ENCODE measurements around the gene TYK2.
A peak's percentile ranks its signal among the peaks of the same experiment; 100 is the strongest.

TYK2 gene

DNA sequence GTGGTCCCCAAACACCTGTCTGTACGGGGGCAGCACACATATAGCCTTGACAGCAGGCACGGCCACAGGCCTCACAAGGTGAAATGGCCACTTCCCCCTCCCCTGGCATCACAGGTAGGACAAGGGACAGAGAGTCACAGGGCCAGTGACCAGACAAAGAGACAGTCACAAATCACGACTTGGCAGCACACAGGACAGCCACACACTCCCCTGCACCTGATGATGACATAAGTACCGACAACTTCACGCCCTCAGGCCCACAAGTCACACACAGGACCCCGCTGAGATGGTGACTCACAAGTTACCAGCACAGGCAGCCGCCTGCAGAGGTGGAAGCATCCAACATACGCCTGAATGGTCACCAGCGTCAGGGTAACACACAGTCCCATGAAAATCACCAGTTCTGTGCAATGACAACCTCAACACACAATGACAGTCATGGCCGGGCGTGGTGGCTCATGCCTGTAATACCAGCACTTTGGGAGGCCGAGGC, 16.5 kb downstream of the TYK2 start (continued):
- TF ChIP-seq ZNF501 (tag by site-specific recombination; IDR thresholded peaks at IDR 0.05) (no peak), ZNF558 (tag by site-specific recombination; IDR thresholded peaks at IDR 0.05) (no peak), ZNF2 (tag by site-specific recombination; IDR thresholded peaks at IDR 0.05) (no peak), ZNF362 (tag by site-specific recombination; IDR thresholded peaks at IDR 0.05) (no peak), MZF1 (tag by site-specific recombination; IDR thresholded peaks at IDR 0.05; ENCODE audit: borderline replicate concordance) (no peak), ZNF48 (tag by site-specific recombination; IDR thresholded peaks at IDR 0.05) (no peak), GFI1B (tag by site-specific recombination; IDR thresholded peaks at IDR 0.05) (no peak), ZNF561 (tag by site-specific recombination; IDR thresholded peaks at IDR 0.05; ENCODE audit: borderline replicate concordance) (no peak), ZNF514 (tag by site-specific recombination; IDR thresholded peaks at IDR 0.05) (no peak), ZNF157 (tag by site-specific recombination; IDR thresholded peaks at IDR 0.05) (no peak), ZNF701 (tag by site-specific recombination; IDR thresholded peaks at IDR 0.05) (no peak), HOXD13 (CRISPR knock-in tag; IDR thresholded peaks at IDR 0.05; ENCODE audit: borderline replicate concordance) (no peak), ZNF248 (tag by site-specific recombination; IDR thresholded peaks at IDR 0.05) (no peak), YY2 (tag by site-specific recombination; IDR thresholded peaks at IDR 0.05) (no peak), ZNF510 (tag by site-specific recombination; IDR thresholded peaks at IDR 0.05; ENCODE audit: insufficient replicate concordance) (no peak), ZNF621 (tag by site-specific recombination; IDR thresholded peaks at IDR 0.05) (no peak), ZNF629 (tag by site-specific recombination; IDR thresholded peaks at IDR 0.05) (peak; percentile 96), ZNF155 (tag by site-specific recombination; IDR thresholded peaks at IDR 0.05) (no peak), ZNF596 (tag by site-specific recombination; IDR thresholded peaks at IDR 0.05) (no peak), TRIM28 (IDR thresholded peaks at IDR 0.05; ENCODE audit: borderline replicate concordance, low read length) (no peak), GLI2 (tag by site-specific recombination; IDR thresholded peaks at IDR 0.05; ENCODE audit: borderline replicate concordance, low read depth) (no peak), ZNF624 (tag by site-specific recombination; IDR thresholded peaks at IDR 0.05) (no peak), ZNF521 (tag by site-specific recombination; IDR thresholded peaks at IDR 0.05) (no peak), ZNF529 (tag by site-specific recombination; IDR thresholded peaks at IDR 0.05; ENCODE audit: insufficient replicate concordance) (no peak)
- TF ChIP-seq, protein P1, sequence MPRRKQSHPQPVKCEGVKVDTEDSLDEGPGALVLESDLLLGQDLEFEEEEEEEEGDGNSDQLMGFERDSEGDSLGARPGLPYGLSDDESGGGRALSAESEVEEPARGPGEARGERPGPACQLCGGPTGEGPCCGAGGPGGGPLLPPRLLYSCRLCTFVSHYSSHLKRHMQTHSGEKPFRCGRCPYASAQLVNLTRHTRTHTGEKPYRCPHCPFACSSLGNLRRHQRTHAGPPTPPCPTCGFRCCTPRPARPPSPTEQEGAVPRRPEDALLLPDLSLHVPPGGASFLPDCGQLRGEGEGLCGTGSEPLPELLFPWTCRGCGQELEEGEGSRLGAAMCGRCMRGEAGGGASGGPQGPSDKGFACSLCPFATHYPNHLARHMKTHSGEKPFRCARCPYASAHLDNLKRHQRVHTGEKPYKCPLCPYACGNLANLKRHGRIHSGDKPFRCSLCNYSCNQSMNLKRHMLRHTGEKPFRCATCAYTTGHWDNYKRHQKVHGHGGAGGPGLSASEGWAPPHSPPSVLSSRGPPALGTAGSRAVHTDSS (tag by site-specific recombination; IDR thresholded peaks at IDR 0.05): no peak
- TF ChIP-seq, protein P2, sequence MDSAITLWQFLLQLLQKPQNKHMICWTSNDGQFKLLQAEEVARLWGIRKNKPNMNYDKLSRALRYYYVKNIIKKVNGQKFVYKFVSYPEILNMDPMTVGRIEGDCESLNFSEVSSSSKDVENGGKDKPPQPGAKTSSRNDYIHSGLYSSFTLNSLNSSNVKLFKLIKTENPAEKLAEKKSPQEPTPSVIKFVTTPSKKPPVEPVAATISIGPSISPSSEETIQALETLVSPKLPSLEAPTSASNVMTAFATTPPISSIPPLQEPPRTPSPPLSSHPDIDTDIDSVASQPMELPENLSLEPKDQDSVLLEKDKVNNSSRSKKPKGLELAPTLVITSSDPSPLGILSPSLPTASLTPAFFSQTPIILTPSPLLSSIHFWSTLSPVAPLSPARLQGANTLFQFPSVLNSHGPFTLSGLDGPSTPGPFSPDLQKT (IDR thresholded peaks at IDR 0.05; ENCODE audit: borderline replicate concordance, low read depth, low read length): no peak
- TF ChIP-seq, protein P3, sequence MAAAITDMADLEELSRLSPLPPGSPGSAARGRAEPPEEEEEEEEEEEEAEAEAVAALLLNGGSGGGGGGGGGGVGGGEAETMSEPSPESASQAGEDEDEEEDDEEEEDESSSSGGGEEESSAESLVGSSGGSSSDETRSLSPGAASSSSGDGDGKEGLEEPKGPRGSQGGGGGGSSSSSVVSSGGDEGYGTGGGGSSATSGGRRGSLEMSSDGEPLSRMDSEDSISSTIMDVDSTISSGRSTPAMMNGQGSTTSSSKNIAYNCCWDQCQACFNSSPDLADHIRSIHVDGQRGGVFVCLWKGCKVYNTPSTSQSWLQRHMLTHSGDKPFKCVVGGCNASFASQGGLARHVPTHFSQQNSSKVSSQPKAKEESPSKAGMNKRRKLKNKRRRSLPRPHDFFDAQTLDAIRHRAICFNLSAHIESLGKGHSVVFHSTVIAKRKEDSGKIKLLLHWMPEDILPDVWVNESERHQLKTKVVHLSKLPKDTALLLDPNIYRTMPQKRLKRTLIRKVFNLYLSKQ (tag by site-specific recombination; IDR thresholded peaks at IDR 0.05; ENCODE audit: borderline replicate concordance): no peak
- TF ChIP-seq, protein P4, sequence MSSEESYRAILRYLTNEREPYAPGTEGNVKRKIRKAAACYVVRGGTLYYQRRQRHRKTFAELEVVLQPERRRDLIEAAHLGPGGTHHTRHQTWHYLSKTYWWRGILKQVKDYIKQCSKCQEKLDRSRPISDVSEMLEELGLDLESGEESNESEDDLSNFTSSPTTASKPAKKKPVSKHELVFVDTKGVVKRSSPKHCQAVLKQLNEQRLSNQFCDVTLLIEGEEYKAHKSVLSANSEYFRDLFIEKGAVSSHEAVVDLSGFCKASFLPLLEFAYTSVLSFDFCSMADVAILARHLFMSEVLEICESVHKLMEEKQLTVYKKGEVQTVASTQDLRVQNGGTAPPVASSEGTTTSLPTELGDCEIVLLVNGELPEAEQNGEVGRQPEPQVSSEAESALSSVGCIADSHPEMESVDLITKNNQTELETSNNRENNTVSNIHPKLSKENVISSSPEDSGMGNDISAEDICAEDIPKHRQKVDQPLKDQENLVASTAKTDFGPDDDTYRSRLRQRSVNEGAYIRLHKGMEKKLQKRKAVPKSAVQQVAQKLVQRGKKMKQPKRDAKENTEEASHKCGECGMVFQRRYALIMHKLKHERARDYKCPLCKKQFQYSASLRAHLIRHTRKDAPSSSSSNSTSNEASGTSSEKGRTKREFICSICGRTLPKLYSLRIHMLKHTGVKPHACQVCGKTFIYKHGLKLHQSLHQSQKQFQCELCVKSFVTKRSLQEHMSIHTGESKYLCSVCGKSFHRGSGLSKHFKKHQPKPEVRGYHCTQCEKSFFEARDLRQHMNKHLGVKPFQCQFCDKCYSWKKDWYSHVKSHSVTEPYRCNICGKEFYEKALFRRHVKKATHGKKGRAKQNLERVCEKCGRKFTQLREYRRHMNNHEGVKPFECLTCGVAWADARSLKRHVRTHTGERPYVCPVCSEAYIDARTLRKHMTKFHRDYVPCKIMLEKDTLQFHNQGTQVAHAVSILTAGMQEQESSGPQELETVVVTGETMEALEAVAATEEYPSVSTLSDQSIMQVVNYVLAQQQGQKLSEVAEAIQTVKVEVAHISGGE (tag by site-specific recombination; conservative IDR thresholded peaks at IDR 0.05; ENCODE audit: low read depth): no peak
- TF ChIP-seq, protein P5, sequence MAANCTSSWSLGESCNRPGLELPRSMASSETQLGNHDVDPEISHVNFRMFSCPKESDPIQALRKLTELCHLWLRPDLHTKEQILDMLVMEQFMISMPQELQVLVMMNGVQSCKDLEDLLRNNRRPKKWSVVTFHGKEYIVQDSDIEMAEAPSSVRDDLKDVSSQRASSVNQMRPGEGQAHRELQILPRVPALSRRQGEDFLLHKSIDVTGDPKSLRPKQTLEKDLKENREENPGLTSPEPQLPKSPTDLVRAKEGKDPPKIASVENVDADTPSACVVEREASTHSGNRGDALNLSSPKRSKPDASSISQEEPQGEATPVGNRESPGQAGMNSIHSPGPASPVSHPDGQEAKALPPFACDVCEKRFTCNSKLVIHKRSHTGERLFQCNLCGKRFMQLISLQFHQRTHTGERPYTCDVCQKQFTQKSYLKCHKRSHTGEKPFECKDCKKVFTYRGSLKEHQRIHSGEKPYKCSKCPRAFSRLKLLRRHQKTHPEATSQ (tag by site-specific recombination; IDR thresholded peaks at IDR 0.05): no peak
- TF ChIP-seq, protein P6, sequence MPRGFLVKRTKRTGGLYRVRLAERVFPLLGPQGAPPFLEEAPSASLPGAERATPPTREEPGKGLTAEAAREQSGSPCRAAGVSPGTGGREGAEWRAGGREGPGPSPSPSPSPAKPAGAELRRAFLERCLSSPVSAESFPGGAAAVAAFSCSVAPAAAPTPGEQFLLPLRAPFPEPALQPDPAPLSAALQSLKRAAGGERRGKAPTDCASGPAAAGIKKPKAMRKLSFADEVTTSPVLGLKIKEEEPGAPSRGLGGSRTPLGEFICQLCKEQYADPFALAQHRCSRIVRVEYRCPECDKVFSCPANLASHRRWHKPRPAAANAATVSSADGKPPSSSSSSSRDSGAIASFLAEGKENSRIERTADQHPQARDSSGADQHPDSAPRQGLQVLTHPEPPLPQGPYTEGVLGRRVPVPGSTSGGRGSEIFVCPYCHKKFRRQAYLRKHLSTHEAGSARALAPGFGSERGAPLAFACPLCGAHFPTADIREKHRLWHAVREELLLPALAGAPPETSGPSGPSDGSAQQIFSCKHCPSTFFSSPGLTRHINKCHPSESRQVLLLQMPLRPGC (tag by site-specific recombination; IDR thresholded peaks at IDR 0.05): peak; percentile 70; the same call in 1 of the 2 replicates

All from HEK293 (cell line).